ENCODE data around the gene KIF20B. TPM values are rescaled to one million over a fixed set of nuclear protein-coding genes. Genes with fewer than 3 reads are reported as not detected.

KIF20B gene
- total RNA-seq, 2 experiments from 2014 or later = 74.6 to 86.2 TPM

DNA sequence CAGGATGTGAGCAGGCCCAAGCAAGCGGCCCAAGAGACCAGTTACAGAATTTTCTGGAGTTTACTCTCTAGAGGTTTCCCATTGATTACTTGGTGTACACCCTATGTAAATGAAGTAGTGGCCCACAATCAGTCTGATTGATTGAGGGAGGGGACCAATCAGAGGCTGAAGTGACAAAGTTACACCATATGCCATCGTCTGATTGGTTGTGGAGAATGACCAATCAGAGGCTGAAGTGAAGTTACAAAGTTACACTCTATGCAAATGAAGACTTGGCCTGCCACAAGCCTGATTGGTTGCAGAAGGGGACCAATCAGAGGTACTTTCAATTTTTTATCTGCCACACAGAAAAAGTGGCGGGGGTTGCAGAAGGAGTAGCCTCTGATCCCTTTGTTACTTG lies 83.7 kb downstream of the KIF20B start:
- peaks cover 9% of the 10 kb centered on the region for H3K27me3 Mint-ChIP-seq
- no peak overlapping the region for H3K27ac Mint-ChIP-seq
- ATAC-seq (peak; percentile 55), DNase-seq (no peak)
- no peak overlapping the region for H3K4me3 Mint-ChIP-seq
- intact Hi-C loops (cut with DNase I, micrococcal nuclease) = no loop called here
- POLR2A ChIA-PET = no interaction called here
- CTCF ChIA-PET = no interaction called here
- H3K36me3 Mint-ChIP-seq (ENCODE audit: low read depth) = peaks cover 4% of the 10 kb centered on the region
- peaks cover 4% of the 10 kb centered on the region for H3K4me1 Mint-ChIP-seq
- no peaks in the 10 kb centered on the region for H3K9me3 Mint-ChIP-seq (ENCODE audit: low read depth)

DNA sequence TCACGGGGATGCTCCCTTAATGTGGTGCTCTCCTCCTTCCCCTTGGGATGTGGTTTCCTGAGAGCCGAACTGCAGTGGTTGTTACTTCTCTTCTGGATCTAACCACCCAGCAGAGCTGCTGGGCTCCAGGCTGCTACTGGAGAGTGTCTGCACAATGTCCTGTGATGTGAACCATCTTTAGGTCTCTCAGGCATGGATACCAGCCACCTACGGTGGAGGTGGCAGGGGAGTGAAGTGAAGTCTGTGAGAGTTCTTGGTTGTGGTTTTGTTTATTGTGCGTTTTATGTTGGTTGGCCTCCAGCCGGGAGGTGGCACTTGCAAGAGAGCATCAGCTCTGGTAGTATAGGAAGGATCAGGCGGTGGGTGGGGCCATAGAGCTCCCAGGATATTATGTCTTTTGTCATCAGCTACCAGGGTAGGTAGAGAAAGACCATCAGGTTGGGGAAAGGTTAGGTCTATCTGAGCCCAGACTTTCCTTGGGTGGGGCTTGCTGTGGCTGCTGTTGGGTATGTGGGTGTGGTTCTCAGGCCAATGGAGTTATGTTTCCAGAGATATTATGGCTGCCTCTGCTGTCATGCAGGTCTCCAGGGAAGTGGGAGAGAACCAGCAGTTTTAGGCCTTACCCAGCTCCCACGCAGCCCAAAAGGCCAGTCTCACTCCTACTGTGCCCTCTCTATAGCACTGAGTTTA lies 87.9 kb downstream of the KIF20B start:
- intact Hi-C loops (cut with DNase I, micrococcal nuclease) = no loop called here
- Mint-ChIP-seq H3K36me3 (ENCODE audit: low read depth) (no peaks in the 10 kb centered on the region), H3K4me3 (no peak overlapping the region), H3K27me3 (peaks cover 16% of the 10 kb centered on the region), H3K9me3 (ENCODE audit: low read depth) (no peaks in the 10 kb centered on the region), H3K4me1 (peaks cover 4% of the 10 kb centered on the region), H3K27ac (no peak overlapping the region)
- ChIA-PET CTCF (no interaction called here), POLR2A (no interaction called here)
- DNase-seq = peak; percentile 19
- ATAC-seq = peak; percentile 46

DNA sequence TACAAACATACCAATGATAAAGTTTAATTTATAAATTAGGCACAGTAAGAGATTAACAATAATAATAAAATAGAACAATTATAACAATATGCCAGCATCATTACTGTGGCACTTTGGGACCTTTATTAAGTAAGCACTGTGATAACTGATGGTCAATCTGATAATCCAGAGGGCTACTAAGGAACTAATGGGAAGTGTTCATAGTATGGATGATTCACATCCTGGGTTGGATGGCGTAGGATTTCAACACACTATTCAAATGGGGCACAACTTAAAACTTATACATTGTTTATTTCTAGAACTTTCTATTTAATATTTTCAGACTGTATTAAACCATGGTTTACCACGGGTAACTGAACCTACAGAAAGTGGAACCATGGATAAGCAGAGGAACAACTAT lies 90.8 kb downstream of the KIF20B start:
- CTCF ChIA-PET = interaction anchor here (1.0 kb wide), 1 partner anchor 51 kb away, joined by 3 read pairs; no protein-coding TSS in a partner anchor
- no peak overlapping the region for H3K4me3 Mint-ChIP-seq

DNA sequence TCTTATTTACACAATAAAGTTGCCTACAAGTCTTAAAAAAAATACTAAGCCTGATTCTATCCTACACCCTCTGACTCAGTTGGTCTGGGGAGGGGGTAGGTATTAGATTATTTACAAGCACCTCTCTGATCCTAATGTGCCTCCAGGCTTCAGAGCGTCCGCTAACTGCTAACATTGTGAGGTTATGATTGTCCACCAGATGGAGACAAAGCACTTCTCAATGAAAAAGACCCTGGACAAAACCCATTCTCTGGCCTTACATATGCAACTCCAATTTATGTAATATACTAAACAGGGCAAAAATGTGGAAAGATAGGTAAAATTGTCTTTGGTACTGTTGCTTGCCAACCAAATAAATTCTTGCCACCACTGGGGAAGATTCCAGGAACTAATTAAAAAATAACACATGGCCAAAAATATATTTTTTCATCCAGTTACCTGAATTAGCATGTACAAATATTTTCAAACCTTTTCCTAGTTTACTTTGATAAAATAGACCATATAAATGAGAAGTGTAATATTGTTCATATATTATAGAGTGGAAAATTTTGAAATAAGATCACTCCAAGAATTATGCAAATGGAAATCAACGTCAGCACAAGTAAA lies 92.4 kb downstream of the KIF20B start:
- POLR2A ChIA-PET = no interaction called here
- intact Hi-C loops (cut with DNase I, micrococcal nuclease) = loop anchor here (1.0 to 10.0 kb wide), 10 partner anchors 161 to 1069 kb away; no protein-coding TSS in a partner anchor
- H3K36me3 Mint-ChIP-seq (ENCODE audit: low read depth) = no peaks in the 10 kb centered on the region
- peak; percentile 65 for ATAC-seq
- CTCF ChIA-PET = interaction anchor here (0.6 kb wide), 1 partner anchor 980 kb away, joined by 3 read pairs; no protein-coding TSS in a partner anchor
- H3K27ac Mint-ChIP-seq = no peak overlapping the region
- peak; percentile 46 for DNase-seq
- H3K9me3 Mint-ChIP-seq (ENCODE audit: low read depth) = no peaks in the 10 kb centered on the region
- H3K4me1 Mint-ChIP-seq = peaks cover 8% of the 10 kb centered on the region
- H3K27me3 Mint-ChIP-seq = peaks cover 22% of the 10 kb centered on the region
- no peak overlapping the region for H3K4me3 Mint-ChIP-seq

More for the DNA sequence above, 90.8 kb downstream of the KIF20B start:
- Mint-ChIP-seq H3K9me3 (ENCODE audit: low read depth) (no peaks in the 10 kb centered on the region), H3K27ac (no peak overlapping the region), H3K4me1 (peaks cover 4% of the 10 kb centered on the region), H3K27me3 (peaks cover 20% of the 10 kb centered on the region), H3K36me3 (ENCODE audit: low read depth) (no peaks in the 10 kb centered on the region)
- POLR2A ChIA-PET = no interaction called here
- intact Hi-C loops (cut with DNase I, micrococcal nuclease) = loop anchor here (2.0 to 10.0 kb wide), 6 partner anchors 163 to 1070 kb away; no protein-coding TSS in a partner anchor
- no peak for ATAC-seq
- DNase-seq = no peak

DNA sequence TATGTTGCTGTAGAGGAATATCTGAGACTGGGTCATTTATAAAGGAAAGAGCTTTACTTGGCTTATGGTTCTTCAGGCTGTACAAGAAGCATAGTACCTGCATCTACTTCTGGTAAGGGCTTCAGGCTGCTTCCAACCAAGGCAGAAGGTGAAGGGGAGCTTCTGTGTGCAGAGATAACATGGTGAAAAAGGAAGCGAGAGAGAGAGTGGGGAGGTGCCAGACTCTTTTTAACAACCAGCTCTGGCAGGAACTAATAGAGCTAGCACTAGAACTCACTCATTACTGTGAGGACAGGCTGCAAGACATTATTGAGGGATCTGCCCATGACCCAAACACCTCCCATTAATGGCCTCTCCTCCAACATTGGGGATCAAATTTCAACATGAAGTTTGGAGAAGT lies 94.5 kb downstream of the KIF20B start:
- ChIA-PET POLR2A (interaction anchor here (0.6 kb wide), 1 partner anchor 129 kb away, joined by 6 read pairs; no protein-coding TSS in a partner anchor), CTCF (interaction anchor here (1.1 kb wide), 1 partner anchor 44 kb away, joined by 3 read pairs; no protein-coding TSS in a partner anchor)
- no peak overlapping the region for H3K4me3 Mint-ChIP-seq
- peaks cover 4% of the 10 kb centered on the region for H3K4me1 Mint-ChIP-seq
- ATAC-seq (no peak), DNase-seq (no peak)
- H3K27ac Mint-ChIP-seq = no peak overlapping the region
- intact Hi-C loops (cut with DNase I, micrococcal nuclease) = loop anchor here (2.0 to 10.0 kb wide), 4 partner anchors 159 to 929 kb away; no protein-coding TSS in a partner anchor
- no peaks in the 10 kb centered on the region for H3K9me3 Mint-ChIP-seq (ENCODE audit: low read depth)
- no peaks in the 10 kb centered on the region for H3K36me3 Mint-ChIP-seq (ENCODE audit: low read depth)
- H3K27me3 Mint-ChIP-seq = peaks cover 20% of the 10 kb centered on the region

DNA sequence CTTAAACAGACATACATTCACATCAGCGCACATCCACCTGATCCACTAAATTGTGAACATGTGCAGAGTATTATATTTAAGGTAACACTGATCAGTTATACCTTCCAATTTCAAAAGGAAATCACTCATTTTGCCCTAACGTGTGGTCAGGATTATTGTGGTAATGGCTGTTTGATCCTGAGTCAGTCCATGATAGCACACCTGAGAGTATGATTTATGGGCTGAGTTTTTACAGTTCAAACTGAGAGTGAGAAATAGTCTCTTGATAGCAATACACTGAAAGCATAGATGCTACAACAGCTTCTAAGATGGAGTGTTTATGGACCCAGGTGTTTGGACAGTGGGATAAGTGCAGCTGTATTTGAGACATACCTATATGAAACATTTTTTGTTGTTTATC lies 96.7 kb downstream of the KIF20B start:
- intact Hi-C loops (cut with DNase I, micrococcal nuclease) = loop anchor here (10.0 kb wide), 3 partner anchors 157 to 927 kb away; no protein-coding TSS in a partner anchor
- ChIA-PET POLR2A (no interaction called here), CTCF (no interaction called here)
- no peaks in the 10 kb centered on the region for H3K9me3 Mint-ChIP-seq (ENCODE audit: low read depth)
- H3K4me3 Mint-ChIP-seq = no peak overlapping the region
- no peaks in the 10 kb centered on the region for H3K36me3 Mint-ChIP-seq (ENCODE audit: low read depth)
- H3K27me3 Mint-ChIP-seq = peaks cover 25% of the 10 kb centered on the region
- DNase-seq (no peak), ATAC-seq (peak; percentile 76)
- no peak overlapping the region for H3K27ac Mint-ChIP-seq
- peaks cover 4% of the 10 kb centered on the region for H3K4me1 Mint-ChIP-seq

DNA sequence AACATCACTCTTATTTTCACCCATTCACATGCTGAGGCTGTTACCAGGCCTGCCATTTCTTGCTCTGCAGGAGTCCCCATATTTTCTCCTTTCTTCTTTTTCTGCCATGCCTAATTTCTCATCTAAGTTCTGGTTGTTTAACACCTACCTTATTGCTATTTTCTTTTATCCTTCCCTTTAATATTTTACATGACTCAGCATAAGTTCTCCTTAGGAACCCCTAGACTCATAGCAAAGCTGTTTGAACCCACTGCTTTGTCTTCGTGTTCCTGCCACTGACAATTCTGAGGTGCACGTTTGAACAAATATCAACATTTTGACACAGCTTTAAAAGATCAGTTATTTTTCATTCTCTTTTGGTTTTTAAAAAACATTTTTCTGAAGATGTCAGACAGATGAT lies 98.2 kb downstream of the KIF20B start:
- no peak overlapping the region for H3K4me3 Mint-ChIP-seq

DNA sequence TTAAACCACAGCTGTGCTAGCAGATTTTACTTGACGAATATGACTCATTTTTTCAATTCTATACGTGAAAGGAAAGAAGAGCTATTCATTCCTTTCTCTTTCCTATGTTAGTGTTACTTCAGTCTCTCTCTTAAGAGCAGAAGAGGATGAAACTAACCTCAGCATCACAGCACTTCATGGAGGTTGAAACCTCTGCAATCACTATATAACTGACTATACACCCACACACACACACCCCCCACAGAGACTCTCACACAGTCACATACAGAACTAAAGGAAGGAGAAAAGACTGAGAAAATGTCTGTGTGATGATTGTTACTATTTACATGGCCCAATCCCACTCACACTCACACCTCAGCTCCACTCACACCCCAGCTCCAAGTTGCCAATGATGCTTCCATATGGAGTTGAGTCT lies 104.2 kb downstream of the KIF20B start:
- ATAC-seq = peak; percentile 98
- peak; percentile 87 for DNase-seq
- POLR2A ChIA-PET = interaction anchor here (1.4 kb wide), 1 partner anchor 56 kb away, joined by 7 read pairs; no protein-coding TSS in a partner anchor
- intact Hi-C loops (cut with DNase I, micrococcal nuclease) = loop anchor here (1.0 to 10.0 kb wide), 7 partner anchors 33 to 721 kb away; no protein-coding TSS in a partner anchor
- H3K36me3 Mint-ChIP-seq (ENCODE audit: low read depth) = no peaks in the 10 kb centered on the region
- H3K4me1 Mint-ChIP-seq = peaks cover 26% of the 10 kb centered on the region
- H3K9me3 Mint-ChIP-seq (ENCODE audit: low read depth) = no peaks in the 10 kb centered on the region
- CTCF ChIA-PET = interaction anchor here (0.6 to 1.7 kb wide), 4 partner anchors 9 to 114 kb away, joined by 3 to 7 read pairs (median 5); no protein-coding TSS in a partner anchor
- no peak overlapping the region for H3K4me3 Mint-ChIP-seq
- H3K27me3 Mint-ChIP-seq = peaks cover 34% of the 10 kb centered on the region
- peak overlapping the region; percentile 55 for H3K27ac Mint-ChIP-seq

More for the DNA sequence above, 98.2 kb downstream of the KIF20B start:
- Mint-ChIP-seq H3K9me3 (ENCODE audit: low read depth) (no peaks in the 10 kb centered on the region), H3K27ac (no peak overlapping the region), H3K27me3 (peaks cover 33% of the 10 kb centered on the region), H3K4me1 (peaks cover 11% of the 10 kb centered on the region), H3K36me3 (ENCODE audit: low read depth) (no peaks in the 10 kb centered on the region)
- ATAC-seq (no peak), DNase-seq (no peak)
- CTCF ChIA-PET = no interaction called here
- intact Hi-C loops (cut with DNase I, micrococcal nuclease) = loop anchor here (10.0 kb wide), 3 partner anchors 155 to 925 kb away; no protein-coding TSS in a partner anchor
- POLR2A ChIA-PET = no interaction called here

DNA sequence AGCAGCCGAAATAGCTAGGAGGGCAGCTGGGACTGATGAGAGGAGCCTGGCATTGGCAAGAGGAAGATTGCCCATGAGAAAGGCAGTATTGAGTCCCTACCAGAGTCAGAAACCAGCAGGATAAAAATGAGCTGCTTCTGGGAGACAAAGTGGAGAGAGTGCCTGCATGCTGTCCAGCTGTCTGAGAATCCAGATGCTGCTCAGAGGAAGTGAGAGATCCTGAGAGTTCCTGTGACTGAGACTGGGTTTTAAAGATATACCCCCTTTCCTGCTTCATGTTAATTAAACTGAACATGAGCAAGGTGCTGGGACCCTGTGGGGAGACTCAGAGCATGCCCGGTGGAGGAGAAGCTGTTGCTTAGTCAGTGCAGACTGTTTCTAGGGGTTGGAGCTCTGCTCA lies 107.5 kb downstream of the KIF20B start:
- Mint-ChIP-seq H3K27me3 (peaks cover 24% of the 10 kb centered on the region), H3K4me3 (no peak overlapping the region), H3K4me1 (peaks cover 19% of the 10 kb centered on the region), H3K36me3 (ENCODE audit: low read depth) (no peaks in the 10 kb centered on the region), H3K27ac (no peak overlapping the region), H3K9me3 (ENCODE audit: low read depth) (no peaks in the 10 kb centered on the region)
- DNase-seq = no peak
- CTCF ChIA-PET = interaction anchor here (0.9 to 1.9 kb wide), 3 partner anchors 9 to 54 kb away, joined by 3 to 4 read pairs (median 4); no protein-coding TSS in a partner anchor
- ATAC-seq = no peak
- POLR2A ChIA-PET = no interaction called here
- intact Hi-C loops (cut with DNase I, micrococcal nuclease) = loop anchor here in 1 of 2 experiments (10.0 kb wide), 1 partner anchor 724 kb away; no protein-coding TSS in a partner anchor

DNA sequence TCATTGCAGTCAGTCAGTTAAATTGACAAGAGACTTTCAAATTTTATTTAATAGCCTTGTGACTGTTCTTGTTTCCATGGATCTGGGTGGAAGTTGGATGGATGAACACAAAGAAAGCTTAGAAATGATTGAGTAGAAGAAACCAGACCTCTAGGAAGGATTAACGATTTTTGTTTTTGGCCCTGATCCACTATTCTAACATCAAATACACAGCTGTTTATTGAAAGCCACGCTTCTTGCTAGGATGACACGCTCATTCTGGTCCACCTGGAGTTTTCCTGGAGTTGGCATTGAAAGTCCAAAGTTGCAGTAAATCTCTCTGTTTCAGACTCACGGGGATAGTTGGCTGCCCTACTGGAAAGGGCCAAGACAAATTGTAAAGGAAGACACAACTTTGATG lies 108.4 kb downstream of the KIF20B start:
- ChIA-PET CTCF (interaction anchor here (1.9 kb wide), 1 partner anchor 8 kb away, joined by 4 read pairs; no protein-coding TSS in a partner anchor), POLR2A (no interaction called here)
- intact Hi-C loops (cut with DNase I, micrococcal nuclease) = loop anchor here in 1 of 2 experiments (10.0 kb wide), 1 partner anchor 725 kb away; no protein-coding TSS in a partner anchor
- Mint-ChIP-seq H3K27ac (no peak overlapping the region), H3K36me3 (ENCODE audit: low read depth) (no peaks in the 10 kb centered on the region), H3K9me3 (ENCODE audit: low read depth) (no peaks in the 10 kb centered on the region), H3K4me1 (peaks cover 18% of the 10 kb centered on the region), H3K4me3 (no peak overlapping the region), H3K27me3 (peaks cover 20% of the 10 kb centered on the region)
- ATAC-seq (no peak), DNase-seq (no peak)

DNA sequence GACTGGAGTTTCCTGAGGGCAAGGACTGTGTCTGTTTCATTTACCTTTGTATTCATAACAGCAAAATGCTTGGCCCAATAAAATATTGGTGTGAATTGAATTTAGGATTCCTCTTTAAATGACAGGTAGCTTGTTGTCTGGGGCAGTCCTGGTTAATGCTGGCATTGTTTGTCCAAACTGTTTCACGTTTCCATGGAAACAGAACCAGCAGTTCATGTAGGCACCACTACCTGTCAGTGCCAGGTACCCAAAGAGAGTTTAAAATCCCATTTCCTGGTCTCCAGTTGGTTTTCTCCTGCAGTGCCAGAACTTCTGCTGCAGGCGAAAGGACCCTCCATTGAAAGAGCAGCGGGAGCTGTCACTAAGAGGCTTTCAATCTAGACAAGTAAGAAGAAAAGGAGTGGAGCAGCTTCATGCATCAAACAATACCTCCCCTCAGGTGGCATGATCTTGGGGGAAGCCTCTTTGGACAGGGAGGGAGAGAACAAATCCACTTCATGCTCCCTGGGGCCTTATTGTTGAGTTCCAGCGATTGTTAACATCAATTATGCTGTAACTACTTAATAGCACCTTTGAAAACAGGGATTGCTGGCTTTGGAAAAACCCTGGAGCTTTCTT lies 109.6 kb downstream of the KIF20B start:
- Mint-ChIP-seq H3K4me3 (no peak overlapping the region), H3K27me3 (peaks cover 23% of the 10 kb centered on the region), H3K4me1 (peaks cover 8% of the 10 kb centered on the region), H3K27ac (no peak overlapping the region), H3K36me3 (ENCODE audit: low read depth) (no peaks in the 10 kb centered on the region), H3K9me3 (ENCODE audit: low read depth) (no peaks in the 10 kb centered on the region)
- POLR2A ChIA-PET = no interaction called here
- no peak for DNase-seq
- CTCF ChIA-PET = no interaction called here
- intact Hi-C loops (cut with DNase I, micrococcal nuclease) = no loop called here
- no peak for ATAC-seq
